Brain microvascular endothelial cell (primary cell): Measurements from ENCODE around the gene TGM6.

Experiments used
- DNase-seq: peaks from one replicate; pipeline ENCODE4 v3.0.0-alpha.2; 2020
- H3K27ac ChIP-seq: fragments of 250-450 bp; sonication (Bioruptor Pico); 2 replicates; pipeline ENCODE4 v1.5.1; 2020; ENCODE audit warnings: mild to moderate bottlenecking, moderate library complexity
- H3K27me3 ChIP-seq: fragments of 250-450 bp; sonication (Bioruptor Pico); replicated peaks from 2 replicates; pipeline ENCODE4 v1.5.1; 2020; ENCODE audit warnings: mild to moderate bottlenecking
- H3K36me3 ChIP-seq: fragments of 250-450 bp; sonication (Bioruptor Pico); replicated peaks from 2 replicates; pipeline ENCODE4 v1.5.1; 2020; ENCODE audit warnings: mild to moderate bottlenecking
- H3K4me3 ChIP-seq: 2 replicates; pipeline ENCODE4 v1.5.1; 2011; ENCODE audit warnings: low read depth, mild to moderate bottlenecking, control low read depth, low read length, moderate library complexity
- in situ Hi-C: cut with HindIII; loops from 2 replicates; pipeline ENCODE4 v1.10.0; 2017; ENCODE audit warnings: low sequenced_read_pairs, low pct_ligation_motif_present
- TF ChIP-seq, protein P1 (sequence below): IDR thresholded peaks from 2 replicates; pipeline ENCODE4 v1.5.1; 2011; ENCODE audit warnings: low read depth, mild to moderate bottlenecking, moderate library complexity, low read length, control low read depth, inconsistent platforms; ENCODE audit errors: missing control alignments

TGM6 gene

DNA sequence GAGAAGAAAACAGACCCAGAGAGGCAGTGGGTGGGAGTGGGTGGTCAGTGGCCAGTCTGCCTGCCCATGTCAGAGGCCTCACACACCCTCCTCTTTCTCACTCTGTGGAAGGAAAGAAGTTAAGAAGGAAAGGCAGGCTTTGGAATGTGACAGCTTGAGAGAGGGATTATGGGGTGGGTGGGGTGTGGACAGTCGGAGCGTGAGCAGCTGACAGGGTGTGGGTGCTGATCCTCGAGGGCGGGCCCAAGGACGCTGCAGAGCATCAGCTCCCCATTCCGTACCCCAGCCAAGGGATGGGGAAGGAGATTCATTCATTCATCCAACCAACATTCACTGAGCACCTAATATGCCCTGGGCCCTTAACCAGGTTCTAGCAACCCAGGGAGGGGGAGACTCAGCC is 4.8 kb downstream of the TGM6 start:
- in situ Hi-C loops = no loop called here

DNA sequence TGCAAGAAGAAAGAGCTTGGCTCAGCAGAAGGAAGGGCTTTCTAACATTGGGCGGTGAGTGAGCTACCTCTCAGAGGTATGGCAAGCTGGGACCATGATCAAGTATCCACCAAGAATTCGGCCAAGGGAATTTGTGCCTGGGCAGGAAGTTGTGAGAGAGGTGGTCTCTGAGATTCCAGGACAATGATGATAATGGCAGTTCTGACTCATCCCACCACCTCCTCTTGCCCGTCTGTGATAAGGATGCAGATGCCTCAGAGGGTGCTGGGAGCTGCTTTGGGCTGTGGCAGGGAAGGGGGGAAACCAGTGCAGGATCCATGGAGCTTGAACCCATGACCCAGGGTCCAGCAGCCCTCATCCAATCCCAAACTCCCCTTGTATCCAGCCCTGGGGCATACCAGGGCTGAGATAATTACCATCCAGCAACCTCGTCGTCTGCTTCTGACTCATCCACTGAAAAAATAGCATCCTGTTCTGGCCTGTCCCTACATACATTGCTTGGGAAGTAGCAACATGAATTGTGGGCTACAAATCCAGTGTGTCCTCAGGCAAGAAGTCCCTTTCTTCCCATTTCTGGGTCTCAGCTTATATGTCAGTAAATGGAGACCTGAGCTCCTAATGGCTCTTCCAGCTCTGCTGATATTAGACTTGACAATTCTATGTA is 5.9 kb downstream of the TGM6 start:
- no peaks in the 10 kb centered on the region for H3K27me3 ChIP-seq
- peak; percentile 50 for DNase-seq
- in situ Hi-C loops = no loop called here
- TF ChIP-seq, protein P1, sequence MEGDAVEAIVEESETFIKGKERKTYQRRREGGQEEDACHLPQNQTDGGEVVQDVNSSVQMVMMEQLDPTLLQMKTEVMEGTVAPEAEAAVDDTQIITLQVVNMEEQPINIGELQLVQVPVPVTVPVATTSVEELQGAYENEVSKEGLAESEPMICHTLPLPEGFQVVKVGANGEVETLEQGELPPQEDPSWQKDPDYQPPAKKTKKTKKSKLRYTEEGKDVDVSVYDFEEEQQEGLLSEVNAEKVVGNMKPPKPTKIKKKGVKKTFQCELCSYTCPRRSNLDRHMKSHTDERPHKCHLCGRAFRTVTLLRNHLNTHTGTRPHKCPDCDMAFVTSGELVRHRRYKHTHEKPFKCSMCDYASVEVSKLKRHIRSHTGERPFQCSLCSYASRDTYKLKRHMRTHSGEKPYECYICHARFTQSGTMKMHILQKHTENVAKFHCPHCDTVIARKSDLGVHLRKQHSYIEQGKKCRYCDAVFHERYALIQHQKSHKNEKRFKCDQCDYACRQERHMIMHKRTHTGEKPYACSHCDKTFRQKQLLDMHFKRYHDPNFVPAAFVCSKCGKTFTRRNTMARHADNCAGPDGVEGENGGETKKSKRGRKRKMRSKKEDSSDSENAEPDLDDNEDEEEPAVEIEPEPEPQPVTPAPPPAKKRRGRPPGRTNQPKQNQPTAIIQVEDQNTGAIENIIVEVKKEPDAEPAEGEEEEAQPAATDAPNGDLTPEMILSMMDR = no peak
- H3K4me3 ChIP-seq = no peak overlapping the region
- peak overlapping the region; percentile 62 for H3K27ac ChIP-seq
- H3K36me3 ChIP-seq = no peaks in the 10 kb centered on the region

More for the DNA sequence above, 4.8 kb downstream of the TGM6 start:
- Histone ChIP-seq H3K4me3 (no peak overlapping the region), H3K36me3 (no peaks in the 10 kb centered on the region), H3K27me3 (no peaks in the 10 kb centered on the region), H3K27ac (no peak overlapping the region)
- TF ChIP-seq, protein P1 = no peak
- no peak for DNase-seq

DNA sequence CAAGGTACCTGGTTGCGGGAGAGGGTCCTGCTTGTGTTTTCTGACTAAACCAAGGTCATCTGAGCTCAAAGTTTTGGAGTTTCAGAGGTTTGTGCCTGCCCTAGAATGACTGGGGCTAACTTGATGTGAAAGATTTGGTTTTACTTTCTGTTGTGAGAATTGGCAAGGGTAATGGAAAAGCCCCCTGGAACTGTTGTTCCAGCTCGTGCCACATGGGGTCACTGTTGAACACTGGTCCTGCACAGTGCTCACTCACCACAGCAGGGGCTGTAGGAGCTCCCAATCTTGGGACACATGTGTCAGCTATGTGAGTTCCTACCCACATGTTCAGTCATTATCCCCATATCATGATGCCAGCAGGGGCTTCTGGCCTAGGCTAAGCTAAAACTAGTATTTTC is 6.5 kb downstream of the TGM6 start:
- TF ChIP-seq, protein P1 = peak; percentile 70
- no peak overlapping the region for H3K4me3 ChIP-seq
- peak; percentile 64 for DNase-seq
- in situ Hi-C loops = no loop called here
- H3K27ac ChIP-seq = peak overlapping the region; percentile 62
- H3K36me3 ChIP-seq = no peaks in the 10 kb centered on the region
- H3K27me3 ChIP-seq = no peaks in the 10 kb centered on the region

DNA sequence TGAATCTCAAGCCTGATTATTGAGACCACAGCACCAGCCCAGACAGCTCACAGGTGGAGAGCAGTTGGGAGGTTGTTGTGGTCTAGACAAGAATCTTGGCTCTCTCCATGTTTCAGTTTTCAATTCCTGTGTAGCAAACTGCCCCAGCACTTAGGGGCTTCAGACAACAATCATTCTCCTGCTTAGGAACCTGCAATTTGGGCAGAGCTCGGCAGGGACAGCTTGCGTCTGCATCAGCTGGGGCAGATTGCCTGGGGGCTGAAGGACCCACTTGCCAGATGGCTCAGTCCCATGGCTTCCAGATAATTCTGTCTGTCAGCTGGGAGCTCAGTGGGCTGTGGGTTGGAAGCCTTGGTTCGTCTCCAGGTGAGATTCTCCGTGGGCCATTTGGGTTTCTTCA is 6.9 kb downstream of the TGM6 start:
- in situ Hi-C loops = no loop called here
- TF ChIP-seq, protein P1 = no peak
- Histone ChIP-seq H3K27me3 (no peaks in the 10 kb centered on the region), H3K4me3 (no peak overlapping the region), H3K36me3 (no peaks in the 10 kb centered on the region), H3K27ac (no peak overlapping the region)
- no peak for DNase-seq

DNA sequence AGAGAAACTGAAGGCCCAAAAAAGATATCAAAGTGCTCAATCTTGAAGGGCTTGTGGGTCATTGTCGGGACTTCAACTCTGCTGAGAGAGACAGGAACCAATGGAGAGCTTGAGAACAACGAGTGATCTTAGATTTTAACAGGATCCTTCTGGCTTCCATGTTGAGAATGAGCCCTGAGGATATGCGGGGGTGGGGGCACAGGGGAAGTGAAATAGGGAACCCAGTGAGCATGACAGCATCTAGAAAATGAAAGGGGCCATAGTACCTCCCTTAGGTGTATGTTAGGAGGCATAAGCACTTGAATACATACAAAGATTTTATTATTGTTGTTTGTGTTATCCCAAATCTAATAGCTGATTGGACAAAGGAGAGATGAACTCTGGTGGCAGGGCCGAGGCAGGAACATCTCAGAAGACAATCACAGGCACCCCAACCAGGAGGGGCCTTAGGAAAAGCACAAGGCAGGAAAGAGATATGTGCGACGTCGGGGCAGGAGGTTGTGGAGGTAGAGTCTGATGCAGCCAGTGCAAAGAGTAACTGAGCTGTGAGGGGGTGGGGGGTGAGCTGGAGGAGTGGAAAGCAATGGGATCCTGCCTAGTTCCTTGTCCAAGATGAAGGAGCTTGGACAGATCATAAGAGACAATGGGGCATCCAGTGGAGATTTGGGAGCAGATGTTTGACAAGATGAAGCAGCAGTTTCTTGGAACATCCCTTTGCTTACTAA is 10.4 kb downstream of the TGM6 start:
- Histone ChIP-seq H3K4me3 (no peak overlapping the region), H3K27me3 (no peaks in the 10 kb centered on the region), H3K27ac (no peak overlapping the region), H3K36me3 (no peaks in the 10 kb centered on the region)
- no peak for DNase-seq
- in situ Hi-C loops = no loop called here
- TF ChIP-seq, protein P1 = no peak
